NCI-H128 (cell line): Measurements from ENCODE around the gene UBE2E2.

Source experiments
- DNase-seq: peaks from one replicate; lab custom pipeline; 2025; ENCODE audit not compliant: unreplicated experiment; lab: John Stamatoyannopoulos, UW

The UBE2E2 gene

DNA sequence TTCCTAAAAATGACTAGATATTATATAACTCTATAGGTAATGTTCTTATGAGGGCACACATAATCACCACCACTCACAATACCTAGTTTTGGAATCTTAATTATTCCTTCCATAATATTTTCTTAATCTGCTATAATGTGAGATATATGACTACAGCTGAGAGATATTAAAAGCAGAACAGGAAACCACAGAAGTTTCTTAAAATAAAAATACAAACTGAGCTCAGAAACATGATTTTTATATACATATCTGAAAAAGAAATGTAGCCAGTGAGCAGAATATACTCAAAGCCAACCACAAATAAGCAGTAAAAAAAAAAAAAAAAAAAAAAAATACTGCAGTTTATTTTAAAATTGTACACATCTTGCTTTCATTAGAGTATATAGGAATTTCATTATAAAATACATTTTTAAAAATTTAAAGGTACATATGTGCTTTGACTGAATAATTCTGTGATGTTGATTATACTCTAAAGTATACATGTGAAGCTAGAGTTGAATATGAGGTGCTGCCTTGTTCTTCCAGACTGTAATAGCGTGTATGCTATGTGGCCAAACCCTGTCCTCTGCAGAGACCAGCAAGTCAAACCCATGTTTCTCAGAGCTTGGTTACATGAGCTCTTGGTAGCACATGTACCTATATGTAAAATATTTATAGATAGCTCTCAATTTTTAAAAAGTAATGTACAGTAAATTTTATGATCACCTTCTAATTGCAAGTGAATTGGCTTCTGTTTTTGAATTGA lies 175.0 kb downstream of the UBE2E2 start:
- no peak for DNase-seq

DNA sequence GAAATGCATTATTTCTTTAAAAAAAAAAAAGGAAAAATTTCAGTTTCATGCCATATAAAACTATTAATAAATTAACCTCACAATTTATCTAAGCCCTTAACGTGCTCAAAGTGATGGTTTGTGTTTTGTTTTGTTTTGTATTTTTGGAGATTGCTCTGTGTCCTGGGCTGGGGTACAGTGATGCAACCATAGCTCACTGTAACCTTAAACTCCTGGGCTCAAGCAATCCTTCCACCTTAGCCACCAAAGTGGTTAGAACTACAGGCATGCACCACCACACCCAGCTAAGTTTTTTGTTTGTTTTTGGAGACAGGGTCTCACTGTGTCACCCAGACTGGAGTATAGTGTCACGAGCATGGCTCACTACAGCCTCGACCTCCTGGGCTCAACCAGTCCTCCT lies 180.7 kb downstream of the UBE2E2 start:
- no peak for DNase-seq

DNA sequence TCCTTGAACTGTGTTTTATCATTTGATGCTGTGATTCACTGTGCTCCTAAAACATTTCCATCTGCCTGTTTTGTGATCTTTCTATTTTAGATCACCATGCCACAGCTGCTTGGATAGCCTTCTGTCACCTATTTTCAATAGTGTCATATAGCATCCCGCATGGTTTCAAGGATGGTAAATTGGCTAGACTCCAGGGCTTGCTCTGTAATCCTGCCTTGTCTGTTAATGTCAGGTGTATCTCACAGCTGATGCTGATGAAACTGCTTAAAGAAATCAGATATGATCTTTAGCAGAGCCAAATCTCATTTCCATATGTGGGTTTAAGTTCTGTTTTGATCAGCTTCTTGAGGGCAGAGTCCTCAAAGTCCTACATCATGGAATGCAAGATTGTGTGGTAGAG lies 182.2 kb downstream of the UBE2E2 start:
- DNase-seq = peak; percentile 38

DNA sequence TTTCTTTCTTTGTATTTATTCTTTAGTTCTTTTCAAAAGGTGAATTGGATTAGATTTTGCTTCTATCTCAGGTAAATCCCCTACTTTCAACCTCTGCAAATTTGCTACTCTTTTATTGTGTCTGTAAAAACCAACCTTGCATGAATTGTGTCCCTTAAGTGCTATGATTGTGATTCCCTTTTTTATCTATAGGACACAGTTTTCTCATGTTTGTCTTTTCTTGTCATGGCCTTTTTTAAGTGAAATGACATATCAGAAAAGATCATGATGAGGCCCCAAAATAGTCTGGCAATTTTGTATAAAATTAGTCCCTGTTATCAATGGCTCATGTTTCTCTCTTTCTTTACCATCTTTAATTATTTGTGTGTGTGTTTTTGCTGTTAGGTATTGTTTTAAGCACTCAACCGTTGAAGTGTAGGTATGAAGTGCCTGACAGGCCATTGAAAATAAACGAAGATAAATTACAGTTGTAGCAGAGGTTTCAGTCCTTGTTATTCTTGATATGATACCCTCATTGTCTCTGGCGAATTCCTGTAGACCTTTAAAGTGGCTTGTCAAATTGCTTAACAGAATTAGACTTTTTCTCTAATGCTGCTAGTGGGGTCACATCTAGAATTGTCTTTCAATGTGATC lies 184.3 kb downstream of the UBE2E2 start:
- DNase-seq = no peak

DNA sequence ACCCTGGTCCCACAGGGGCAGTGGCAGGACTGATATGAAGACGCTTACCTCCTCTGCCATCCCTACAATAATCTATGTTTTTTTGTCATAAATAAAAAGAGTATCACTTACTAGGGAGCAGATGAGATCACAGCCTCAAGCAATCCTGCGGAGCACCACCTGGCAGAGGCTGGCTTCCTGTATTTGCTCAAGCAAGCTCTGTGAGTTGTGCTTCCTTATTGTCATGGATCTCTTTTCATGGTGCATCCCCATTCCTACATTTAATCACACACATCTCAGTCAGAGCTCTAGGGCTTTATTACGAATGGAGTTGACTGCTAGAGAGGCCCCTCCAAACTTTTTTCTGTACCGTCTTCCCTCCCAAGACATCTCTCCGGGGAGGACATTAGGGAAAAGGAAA lies 186.0 kb downstream of the UBE2E2 start:
- no peak for DNase-seq

DNA sequence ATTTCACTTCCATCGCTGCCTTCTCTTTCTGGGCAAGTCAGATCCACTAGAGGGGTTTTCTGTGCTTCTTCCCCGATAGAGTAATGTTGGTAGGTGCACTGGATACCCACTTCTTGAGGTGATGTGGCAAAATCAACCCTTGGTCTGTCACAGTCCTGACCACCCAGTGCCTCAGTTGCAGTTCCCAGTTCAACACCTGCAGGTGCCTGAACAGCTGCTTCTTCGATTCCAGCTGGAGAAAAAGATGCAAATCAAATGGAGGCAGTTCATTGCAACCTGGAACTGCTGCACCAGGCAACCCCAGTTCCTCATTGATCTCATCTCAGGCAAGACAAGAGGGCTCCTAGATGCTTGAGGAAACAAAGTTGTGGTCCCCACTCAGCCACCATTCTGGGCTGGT lies 186.6 kb downstream of the UBE2E2 start:
- DNase-seq = no peak

DNA sequence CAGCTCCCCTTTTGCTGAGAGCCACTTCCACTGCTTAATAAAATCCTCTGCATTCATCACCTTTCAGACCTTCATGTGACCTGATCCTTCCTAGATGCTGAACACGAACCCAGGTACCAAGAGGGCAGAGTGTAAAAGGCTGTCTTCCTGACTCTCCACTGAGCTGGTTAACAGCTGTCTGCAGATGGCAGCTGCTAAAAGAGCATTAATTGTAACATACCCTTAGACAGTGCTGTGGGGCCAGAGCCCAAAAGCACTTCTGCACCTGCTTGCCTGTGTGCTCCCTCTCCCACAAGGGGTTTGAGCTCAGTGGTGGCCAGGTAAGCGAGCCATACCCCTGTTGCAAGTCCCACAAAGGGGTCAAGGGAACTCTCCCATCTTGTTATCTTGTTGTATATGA lies 187.3 kb downstream of the UBE2E2 start:
- DNase-seq = no peak

DNA sequence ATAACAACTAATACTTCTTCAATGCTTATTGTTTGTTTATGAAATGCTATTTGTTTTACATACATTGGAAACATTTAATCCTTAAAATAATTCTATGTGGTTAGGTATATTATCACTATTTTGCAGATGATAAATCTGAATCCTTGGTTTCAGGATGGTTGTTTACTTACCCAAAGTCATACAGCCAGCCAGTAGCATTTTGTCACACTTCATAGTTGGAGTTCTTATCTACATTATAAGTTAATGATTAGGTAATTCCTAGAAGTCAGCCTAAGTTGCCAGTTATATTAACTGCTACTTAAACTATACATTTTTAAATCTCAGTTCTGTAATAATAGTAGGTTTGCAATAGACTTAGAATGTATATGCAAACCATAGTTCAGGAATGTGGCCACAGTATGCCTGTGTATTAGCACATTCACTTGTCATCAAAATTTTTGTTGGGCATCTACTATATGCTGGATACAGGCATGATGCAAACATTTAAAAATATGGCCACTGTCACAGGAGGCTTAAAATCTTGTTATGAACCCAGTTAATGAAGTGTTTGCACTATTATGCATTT lies 187.9 kb downstream of the UBE2E2 start:
- no peak for DNase-seq

DNA sequence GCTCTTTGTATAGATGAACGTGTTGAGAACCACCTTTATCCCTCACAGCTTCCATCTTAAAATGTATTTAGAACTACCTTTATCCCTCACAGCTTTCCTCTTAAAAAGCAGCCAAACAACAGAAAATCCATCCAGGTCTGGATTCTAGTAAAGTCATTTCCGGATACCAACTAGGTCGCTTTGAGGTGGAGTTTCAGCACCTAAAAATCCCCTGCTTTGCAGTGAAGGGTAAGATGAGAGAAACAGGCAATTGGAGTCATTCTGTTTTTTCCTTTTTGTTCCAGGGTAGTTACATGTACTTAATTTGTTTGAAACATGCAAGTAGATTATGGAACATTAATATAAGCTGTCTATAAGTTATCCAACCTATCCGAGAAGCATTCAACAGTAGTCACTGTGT lies 192.0 kb downstream of the UBE2E2 start:
- no peak for DNase-seq

DNA sequence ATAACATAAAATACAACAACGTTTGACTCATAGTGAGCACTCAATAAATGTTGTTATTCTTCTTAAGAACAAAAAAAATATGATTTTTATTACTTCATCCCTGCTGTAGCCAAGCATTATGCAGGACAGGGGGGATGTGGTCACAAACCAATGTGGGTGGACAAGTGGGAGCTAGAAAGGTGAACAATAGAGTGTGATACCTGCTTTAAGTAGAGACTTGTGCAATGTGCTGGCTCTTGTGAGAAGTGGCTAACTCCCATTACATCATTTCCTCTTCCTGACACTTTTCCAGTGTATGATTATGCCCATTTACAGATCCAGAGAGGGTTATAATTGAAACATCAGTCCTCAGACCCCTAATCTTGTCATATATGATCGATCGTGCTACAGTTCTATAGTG lies 193.6 kb downstream of the UBE2E2 start:
- no peak for DNase-seq

DNA sequence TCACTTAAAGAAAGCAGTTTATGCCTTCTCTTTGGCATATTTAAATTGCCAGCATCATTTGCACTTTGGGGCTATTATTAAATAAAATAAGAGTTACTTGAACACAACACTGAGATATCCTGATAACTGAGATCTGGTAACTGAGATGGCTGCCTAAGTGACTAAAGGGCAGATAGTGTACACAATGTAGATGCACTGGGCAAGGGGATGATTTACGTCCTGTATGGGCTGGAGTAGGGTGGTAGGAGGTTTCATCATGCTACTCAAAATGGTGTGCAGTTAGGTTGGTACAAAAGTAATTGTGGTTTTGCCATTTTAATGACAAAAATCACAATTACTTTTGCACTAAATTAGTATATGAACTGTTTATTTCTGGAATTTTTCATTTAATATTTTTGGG lies 196.1 kb downstream of the UBE2E2 start:
- no peak for DNase-seq

DNA sequence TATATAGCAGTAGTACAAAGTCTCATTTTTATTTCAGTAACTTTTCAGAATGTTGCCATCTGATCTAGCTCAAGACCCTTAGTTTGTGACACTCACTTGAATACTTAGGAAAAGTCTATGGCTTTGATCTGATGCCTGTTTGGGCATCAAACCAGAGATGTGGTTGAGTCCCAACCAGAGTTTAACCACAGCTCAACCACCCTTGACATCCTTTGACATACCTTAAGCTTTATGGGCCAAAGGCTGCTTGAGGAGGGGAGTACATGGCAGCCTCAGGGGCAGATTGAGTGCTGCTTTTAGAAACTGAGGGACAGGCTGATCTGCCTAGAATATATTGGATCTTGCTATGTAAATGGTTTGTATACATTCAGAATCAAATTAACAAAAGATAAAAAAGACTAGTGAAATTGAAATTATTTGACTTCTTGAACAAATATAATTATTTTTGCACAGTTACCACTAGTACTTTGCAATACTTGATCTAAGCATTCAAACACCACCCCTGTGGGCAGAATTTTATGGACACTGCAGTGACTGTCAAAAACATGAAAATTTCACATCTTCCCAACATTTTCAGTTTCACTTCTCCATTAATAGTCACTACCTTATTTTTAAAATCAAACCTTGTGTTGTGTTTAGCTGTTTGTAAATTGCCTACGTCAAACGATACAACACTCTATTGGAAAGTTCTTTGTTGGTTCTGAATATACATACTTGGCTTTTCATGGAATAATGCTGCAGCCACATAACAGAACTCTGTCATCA lies 199.8 kb downstream of the UBE2E2 start:
- no peak for DNase-seq

DNA sequence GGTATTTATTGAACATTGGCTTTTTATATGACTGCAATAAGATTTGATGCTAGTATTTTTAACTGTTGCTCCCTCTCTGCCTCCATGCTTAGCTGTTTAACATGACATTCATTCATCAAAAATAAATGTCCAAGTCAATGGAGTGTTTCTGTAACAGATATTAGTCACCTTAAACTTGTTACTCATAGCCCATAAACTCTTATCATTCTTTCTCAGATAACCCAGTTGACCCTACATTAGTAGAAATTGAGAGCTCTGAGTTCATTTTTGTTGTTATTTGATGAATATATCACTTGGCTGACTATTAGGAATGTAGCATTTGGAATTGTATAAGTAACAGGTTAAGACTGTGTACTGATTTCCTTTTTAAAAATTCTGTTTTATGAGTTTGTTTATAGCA lies 201.1 kb downstream of the UBE2E2 start:
- no peak for DNase-seq

DNA sequence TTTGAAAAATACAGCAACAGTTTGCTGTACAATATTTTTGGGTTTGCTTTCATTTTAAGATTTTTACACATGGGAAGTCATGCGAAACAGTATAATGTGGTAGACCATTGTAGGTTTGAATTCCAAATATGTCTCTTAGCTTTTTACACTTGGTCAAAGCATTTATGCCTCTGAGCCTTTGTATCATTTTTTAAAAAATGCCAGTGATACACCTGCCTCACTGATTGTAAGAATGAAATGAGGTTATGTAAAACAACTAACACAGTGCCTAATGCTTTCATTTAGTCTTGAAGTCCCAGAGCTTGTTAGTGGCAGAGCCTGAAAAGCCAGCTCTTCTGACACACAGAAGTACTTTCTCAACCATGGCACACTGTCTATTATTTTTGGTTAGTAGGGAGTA lies 202.0 kb downstream of the UBE2E2 start:
- DNase-seq = no peak

DNA sequence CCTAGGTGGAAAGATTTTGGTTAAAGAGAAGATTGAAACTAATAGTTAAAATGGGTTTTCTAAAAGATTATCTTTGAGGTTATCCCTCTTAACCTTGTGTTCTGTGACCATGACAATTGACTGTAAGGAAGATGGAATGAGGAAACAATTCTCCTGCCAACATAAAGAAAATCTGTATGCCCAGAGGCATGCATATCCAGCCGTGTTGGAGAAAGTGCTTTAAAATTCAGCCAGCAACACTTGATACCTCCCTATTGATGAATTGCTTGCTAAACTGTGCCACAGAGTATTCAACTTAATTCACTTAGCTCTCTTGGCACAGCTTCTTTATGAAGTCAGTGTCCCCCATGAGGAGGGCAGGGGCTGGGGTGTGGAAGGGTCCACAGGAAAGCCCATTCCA lies 203.5 kb downstream of the UBE2E2 start:
- no peak for DNase-seq

DNA sequence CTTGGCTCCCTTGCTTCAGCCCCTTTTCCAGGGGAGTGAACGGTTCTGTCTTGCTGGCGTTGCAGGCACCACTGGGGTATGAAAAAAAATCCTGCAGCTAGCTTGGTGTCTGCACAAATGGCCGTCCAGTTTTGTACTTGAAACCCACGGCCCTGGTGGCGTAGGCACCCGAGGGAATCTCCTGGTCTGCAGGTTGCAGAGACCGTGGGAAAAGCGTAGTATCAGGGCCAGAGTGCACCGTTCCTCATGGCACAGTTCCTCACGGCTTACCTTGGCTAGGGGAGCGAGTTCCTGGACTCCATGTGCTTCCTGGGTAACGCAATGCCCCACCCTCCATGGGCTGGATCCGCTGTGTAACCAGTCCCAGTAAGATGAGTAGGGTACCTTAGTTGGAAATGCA lies 214.9 kb downstream of the UBE2E2 start:
- DNase-seq = no peak

DNA sequence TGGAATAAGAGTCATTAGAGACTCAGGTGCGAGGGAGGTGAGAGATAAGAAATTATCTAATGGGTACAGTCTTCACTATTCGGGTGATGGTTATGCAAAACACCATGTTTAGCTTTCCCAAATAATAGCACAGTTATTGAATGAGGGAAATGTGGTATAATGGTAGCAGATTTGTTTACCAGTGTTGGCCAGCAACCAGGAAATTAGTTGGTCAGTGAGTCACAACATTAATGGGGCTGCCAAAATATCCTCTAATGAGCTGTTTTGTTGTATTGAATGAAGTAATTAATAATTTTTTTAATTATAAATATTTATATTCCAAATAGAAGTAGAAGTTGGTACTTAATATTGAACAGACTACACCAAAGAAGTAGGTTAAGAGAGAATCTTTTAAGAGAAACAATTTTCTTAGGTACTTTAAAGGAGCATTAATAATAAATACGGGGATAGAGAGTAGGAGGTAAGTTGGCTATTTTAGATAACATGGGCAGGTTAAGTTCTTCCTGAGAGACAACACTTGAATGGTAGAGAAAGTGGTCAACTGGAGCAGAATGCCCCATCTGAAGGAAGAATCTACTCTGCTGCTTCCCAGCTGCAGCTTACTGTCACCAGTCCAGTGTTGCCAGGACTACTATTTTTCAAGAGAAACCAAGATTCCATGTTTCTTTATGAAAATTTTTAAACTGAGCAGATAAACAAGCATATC lies 218.8 kb downstream of the UBE2E2 start:
- no peak for DNase-seq

DNA sequence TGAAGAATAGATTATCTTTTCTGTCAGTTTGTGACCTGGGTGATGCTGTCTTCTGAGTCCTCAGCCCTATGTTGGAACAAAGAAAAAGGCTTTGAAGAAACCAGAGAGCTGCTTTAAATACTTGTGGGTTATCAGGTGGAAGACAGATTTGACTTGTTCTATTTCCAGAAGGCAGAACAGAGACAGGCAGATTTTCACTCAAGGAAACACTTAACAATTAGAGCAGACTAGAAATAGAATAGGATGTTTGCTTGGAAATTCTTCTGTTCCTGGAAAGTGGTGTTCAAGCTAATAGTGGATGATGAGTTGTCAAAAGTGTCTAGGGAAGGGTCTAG lies 219.4 kb downstream of the UBE2E2 start:
- no peak for DNase-seq

DNA sequence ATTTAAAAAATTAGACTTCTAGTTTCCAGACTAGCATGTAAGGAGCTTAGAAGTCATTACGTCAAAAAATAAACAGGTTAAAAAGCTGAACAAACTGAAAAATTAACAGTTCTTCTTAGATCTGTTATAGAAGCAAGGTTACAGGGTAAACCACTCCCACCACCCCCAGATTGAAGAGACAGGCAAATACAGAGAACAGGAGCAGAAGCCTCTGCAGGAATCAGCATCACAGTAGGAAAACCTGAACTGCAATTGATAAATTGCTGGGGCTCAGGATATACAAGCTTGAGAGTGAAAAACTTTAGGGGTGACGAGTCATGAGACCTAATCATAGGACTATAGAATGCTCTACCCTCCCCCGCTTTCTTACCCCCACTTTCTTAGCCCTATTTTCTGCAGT lies 222.3 kb downstream of the UBE2E2 start:
- DNase-seq = no peak

DNA sequence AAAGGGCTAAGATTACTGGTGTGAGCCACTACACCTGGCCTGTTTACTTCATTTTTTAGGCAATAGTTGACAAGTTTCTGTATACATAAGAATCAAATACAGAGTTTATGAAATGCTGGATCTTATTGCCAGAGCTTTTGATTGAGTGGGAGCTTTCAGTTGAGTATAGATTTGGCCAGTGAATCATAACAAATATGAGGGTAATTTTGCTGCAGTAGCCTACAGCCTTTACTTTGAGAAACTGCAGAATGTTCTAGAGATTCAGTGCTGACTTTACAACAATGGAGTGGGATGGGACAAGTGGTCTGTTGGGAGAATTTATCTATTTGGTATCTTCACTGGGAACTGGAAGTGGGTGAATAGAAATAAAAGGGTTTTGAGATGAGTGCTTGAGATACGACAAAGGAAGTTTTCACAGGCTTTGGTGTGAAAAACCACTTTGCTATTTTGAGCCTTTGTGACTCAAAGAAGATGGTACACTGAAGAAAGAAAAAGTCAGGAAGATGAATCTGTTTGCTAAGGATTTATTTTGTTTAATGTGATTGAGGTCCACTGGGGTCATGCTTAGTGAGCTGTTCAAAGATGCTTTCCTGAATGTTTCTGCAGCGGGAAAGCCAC lies 227.8 kb downstream of the UBE2E2 start:
- no peak for DNase-seq

DNA sequence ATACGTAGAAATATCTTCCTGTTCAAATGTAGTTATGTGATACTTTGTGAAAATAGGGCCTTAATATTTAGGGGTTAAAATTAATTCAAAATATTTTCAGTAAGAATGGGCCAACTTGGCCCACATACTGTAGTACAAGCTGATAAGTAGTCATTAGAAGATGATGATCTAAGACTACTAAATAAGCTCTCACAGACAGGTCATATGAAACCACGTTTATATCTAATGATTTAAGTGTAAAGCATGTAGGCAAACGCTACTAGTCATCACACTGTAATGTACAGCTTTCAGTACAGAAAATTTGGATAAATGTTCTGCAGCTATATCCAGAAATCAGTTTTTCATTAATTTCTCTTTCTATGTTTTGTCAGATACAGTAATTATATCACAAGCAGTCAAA lies 228.6 kb downstream of the UBE2E2 start:
- DNase-seq = no peak
